Activated CD4-positive, CD25-positive, alpha-beta regulatory T cell treated with anti-CD3 and anti-CD28 coated beads, Interleukin-2, amount 50 U/mL, for 24 hours (primary cell): ENCODE data around the gene TBCD.

Experiments used
- ATAC-seq, 2 donors: fragments of 150-1000 bp; cut with Tn5 transposase; one replicate each; pipeline ENCODE4 v1.10.0; 2021; ENCODE audit warnings: mild to moderate bottlenecking in 1 of 2, moderate library complexity in 1 of 2

Gene TBCD

GRCh38 chr17:82872591-82873520 is 121.0 kb downstream of the TBCD start:
- no peak for ATAC-seq

DNA sequence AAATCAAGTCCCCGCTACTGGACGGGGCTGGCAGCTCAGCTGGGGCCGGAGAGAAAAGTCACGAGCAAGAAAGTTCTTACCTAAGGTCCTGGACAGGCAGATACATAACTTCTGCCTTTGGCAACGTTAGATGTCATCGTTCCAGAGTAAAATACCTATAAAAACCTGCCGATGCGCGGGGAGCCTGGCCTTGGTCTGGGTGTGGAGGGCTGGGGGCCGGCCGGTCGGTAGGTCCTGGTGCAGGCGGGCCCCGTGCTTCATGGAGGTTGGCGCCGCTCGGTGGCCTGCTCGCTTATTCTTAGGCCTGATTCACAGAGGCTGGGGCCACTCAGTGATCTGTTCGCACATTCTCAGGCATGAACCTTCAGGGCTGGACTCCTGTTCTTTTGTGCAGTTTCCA is 121.7 kb downstream of the TBCD start:
- no peak for ATAC-seq

DNA sequence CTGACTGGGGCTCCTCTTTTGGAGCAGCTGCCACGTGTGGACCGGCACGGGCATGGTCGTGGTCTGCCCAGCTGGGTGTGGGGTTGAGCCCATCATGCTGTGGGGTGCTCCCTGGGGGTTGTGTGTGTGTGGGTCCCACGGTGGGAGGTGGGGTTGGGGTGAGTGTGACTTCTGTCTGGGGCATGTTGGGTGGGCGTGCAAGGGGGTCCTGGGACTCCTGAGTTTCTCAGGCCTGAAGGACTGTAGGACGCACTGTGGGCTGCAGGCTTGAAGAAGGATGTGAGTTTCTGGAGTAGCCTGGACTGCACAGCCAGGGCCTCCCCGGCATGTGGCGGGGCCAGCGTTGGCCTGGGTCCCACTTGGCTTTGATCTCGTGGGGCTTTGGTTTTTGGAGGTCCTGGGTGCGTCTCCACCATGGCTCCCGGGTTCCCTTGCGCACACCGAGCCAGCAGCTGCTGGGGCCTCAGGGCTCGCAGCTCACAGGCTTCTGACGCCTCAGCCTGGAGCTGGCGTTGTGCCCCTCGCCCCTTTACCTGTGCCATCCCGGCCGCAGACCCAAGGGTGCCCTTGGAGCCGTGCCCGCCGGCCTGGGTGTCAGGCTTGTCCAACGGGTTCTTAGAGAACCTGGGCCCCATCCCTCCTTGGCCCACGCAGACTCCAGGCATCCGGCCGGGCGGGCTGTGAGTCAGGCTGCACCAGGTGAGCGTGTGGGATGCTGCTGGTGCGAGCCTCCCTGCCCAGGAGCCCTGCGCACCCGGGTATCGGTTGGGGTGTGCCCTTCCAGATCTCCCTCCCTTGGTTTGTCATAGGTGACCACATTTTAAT is 122.4 kb downstream of the TBCD start:
- no peak for ATAC-seq

DNA sequence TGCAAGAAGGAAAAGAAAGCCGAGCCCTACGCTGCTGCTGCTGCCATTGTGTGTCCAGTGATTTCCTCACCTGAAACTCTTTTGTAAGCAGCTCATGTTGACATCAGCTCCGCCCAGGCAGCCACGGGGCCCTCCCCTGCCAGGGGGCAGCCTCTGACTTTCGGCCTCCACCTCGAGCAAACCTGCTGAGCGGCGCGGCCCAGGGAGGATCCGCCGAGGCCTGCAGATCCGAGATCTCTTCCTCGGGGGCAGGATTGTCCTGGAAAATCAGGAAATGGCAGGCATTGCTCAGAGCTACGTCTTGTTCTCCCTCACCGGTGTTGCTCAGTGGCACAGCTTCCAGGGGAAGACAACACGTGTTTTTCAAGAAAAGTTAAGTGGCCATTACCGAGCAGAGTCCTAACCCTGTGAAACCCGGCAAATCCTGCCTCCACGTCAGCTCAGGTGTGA is 123.6 kb downstream of the TBCD start:
- ATAC-seq: no peak

- ATAC-seq: no peak
These were observed 124.3 kb downstream of the TBCD start for GRCh38 chr17:82876149-82876548.

DNA sequence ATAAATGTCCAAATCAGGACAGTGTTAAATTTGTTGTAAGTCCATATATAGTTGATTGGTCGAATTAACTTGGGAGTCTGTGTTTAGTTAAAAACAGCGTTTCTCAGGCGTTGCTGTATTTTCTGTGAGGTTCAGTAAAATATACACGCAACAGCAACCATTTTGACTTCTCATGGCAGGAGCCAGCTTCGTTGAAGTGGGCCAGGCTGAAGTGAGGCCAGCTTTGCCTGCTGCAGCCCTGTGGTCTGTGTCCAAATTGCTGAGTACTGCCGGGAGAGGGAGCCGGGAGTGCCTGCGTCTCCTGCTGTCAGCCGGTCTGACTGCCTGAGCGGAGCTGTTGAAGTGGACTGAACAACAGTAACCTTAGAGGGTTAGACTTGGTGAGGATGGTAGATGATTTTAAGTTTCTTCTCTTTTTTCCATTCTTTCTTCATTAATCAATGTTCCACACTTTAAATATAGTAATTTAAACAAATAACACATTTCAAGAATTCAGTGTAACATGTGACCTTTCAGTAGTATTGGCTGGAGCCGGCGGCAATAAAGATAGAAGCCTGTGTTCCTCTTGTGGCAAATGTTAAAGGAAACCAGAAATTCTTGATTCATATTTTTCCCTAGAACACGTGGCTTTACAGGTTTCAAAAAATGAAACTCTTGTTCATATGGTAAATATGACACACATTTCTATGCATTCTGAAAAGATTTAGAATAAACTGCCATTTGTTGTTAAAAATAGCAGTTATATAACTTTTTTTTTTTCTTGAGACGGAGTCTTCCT is 124.9 kb downstream of the TBCD start:
- ATAC-seq: peak in 1 of 2 donors; percentile 60

DNA sequence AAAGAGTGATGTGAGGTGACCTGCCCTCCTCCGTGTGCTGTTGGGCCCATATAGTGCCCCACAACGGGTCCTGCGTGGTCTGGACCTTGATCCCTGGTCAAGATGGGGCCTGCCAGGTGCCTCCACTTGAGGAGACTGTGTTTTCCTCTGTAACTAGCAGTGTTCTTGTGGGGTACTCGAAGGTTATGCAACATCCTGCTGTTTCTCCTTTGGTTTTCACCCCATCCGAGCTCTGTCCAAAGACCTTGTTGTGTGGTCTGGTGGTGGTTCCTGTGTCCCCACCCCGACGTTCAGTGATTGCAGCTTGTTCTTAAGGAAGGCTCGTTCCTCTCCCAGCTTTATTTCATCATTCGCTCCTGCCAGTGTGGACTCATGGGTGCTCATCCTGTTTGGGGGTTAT is 126.7 kb downstream of the TBCD start:
- no peak for ATAC-seq

DNA sequence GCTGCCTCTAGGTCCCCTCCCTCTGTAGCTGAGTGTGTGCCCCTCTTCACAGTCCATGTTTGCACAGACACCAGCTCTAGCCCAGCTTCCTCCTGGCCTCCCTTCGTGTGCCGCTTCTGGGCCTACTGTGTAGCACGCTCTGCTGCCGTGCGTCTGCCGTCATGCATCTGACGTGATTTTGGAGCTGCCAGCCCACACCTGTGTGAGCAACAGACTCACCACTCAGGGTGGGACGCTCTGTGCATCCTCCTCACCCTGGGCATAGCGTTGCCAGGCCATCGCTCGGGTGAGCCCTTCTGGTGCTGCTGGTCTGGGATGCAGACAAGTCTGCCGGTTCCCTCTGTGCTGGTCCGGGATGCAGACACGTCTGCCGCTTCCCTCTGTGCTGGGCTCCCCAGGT is 127.4 kb downstream of the TBCD start:
- no peak for ATAC-seq

GRCh38 chr17:82880620-82881323 is 128.9 kb downstream of the TBCD start:
- no peak for ATAC-seq

GRCh38 chr17:82881324-82881823 is 129.5 kb downstream of the TBCD start:
- no peak for ATAC-seq

- ATAC-seq: no peak
These were observed 130.2 kb downstream of the TBCD start for GRCh38 chr17:82881900-82882714.

DNA sequence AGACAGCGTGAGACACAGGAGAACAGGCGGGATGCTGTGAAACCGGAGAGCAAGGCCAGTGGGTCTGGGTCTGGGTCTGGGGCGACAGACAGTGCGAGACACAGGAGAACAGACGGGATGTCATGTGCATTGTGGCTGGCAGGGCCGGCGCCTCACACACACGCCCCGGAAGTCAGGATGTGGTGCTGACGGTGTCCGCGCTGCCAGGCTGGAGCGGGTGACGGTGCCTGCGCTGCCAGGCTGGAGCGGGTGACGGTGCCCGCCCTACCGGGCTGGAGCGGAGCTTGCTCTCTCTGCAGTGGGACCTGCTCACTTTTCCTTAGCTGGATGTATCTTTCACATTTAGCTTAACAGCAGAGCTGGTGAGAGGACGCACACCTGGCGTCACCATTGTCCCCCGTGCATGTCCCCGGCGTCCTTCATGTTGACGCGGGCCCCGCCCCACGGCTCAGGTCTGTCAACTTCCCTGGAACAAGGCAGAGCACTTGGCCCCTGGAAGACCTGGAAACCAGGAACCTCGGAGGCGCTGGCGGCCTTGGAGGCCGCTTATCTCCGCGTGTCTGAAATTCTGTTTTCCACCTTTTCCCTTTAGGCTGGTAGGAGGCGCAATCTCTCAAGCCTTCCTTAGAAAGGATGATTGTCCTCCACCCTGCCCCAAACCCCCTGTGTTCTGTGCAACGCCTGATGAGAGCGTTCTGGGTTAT is 131.0 kb downstream of the TBCD start:
- peak; percentile 91 to 94 for ATAC-seq

GRCh38 chr17:82883419-82884031 is 131.7 kb downstream of the TBCD start:
- ATAC-seq: no peak

- no peak for ATAC-seq
These were observed 132.6 kb downstream of the TBCD start for GRCh38 chr17:82884341-82884969.

DNA sequence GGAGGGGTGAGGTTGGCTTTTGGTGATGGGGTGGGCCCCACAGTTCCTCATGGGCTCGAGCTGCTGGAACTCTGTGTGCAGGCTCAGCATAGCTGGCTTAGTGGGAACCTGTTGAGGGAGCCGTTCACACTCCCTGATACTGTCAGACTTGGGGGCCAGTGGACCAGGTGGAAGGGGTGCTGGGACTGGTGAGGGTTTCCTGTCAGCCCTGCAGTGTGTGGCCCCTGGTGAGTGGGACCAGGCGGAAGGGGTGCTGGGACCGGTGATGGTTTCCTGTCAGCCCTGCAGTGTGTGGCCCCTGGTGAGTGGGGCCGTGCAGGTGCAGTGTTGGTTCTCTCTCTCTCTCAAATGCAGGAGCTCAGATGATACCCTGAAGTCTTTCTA is 133.1 kb downstream of the TBCD start:
- ATAC-seq: peak; percentile 61 to 68

DNA sequence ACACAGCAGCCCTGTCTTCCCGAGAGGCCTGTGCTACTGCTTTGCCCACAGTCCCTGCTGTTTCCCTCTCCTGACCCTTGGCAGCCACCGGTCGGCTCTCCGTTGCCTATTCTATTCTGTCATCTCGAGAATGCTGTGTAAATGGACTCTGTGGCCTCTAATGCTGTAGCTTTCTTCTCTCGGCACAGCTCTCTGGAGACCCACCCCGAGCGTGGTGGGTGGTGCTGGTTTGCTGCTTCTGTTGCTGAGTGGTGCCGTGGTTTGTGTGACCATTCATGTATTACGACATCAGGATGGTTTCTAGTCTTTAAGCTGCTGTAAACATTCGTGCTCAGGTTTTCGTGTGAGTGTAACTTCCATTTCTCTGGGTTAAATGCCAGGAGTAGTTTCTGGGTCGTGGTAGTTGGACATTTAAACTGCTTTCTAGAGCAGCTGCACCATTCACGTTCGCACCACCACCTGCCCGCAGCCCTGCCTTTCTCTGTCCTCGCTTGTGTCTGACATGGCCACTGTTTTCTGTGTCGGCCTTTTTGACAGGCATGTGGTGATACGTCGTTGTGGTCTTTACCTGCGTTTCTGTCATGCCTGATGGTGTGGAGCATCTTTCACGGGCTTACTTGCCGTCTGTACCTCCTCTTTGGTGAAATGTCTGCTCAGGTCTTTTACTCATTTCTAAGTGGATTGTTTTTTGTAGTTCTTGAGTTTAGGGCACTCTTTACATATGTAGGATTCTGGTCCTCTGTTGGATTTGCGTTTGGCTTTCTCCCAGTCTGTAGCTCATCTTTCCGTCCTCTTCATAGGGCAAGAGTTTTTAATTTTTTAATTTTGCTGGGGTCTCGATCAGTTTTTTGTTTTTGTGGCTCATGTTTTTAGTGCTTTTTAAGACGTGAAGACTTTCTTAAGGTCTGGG is 135.6 kb downstream of the TBCD start:
- ATAC-seq: no peak

DNA sequence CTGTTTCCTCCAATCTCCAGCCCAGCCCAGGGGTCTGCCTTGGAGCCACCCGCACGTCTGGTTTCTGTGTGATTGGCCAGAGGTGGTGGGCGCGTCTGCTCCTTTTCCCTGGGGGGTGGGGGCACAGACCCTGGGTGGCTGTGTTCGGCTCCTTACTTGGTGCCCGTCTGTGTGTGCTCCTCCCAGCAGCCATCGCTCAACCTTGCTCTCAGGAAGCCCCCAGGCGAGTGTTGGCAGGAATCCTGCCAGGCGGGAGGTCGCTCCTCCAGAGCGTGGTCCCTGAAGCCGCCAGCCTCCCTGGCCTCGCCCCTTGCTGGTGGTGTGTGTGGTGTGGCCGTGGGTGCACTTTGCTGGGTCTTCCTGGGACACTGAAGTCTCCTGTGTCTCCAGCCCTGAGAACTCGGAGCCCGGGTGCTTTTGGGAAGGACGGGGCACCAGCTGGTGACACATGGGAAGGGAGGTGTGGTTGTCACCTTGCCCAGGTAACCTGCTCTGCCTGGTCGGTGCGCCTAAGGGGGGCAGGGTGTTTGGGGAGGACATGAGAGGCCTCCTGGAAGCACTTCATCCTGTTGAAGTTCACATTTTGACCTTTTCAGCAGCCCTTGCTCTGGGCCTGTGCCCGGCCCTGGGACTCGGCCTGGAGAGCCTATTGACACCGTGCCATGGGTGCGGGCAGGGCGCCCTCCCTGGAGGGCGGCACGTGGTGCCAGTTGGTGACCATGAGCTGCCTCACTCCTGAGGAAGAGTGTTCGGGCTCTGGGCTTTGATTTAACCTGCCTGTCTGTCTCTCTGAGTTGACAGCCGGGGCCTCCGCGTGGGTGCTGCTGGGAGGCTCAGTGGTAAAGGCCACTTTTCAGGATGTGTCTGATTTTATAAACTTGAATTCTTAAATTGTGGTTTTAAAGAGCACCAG is 137.0 kb downstream of the TBCD start:
- ATAC-seq: no peak
